GM12878 (cell line): ENCODE measurements around the gene AGBL4. TPM values are rescaled to one million over a fixed set of nuclear protein-coding genes. Genes with fewer than 3 reads are reported as not detected.

ENCODE experiments used
- ATAC-seq: fragments of 200-7000 bp; cut with Tn5 transposase; 3 replicates; pipeline ENCODE4 v1.9.1; 2020; ENCODE audit warnings: mild to moderate bottlenecking, moderate library complexity
- BruUV-seq: library from RNA; stranded (reverse); fragments of 400-500 nt; replicated peaks from 2 replicates; lab custom pipeline; 2021; lab: Mats Ljungman, UMichigan
- CTCF ChIA-PET: fragments of 300-600 bp; sonication (Branson Sonifier 250); formaldehyde crosslinking; extraction: SDS; loops from one replicate; lab custom pipeline; 2021; ENCODE audit warnings: inconsistent platforms; lab: Yijun Ruan, JAX
- POLR2A ChIA-PET: fragments of 350-600 bp; formaldehyde crosslinking; extraction: SDS; loops from one replicate; lab custom pipeline; 2021; ENCODE audit warnings: inconsistent platforms; lab: Charles Lee
- RAD21 ChIA-PET: fragments of 300-600 bp; sonication (Branson Sonifier 250); formaldehyde crosslinking; loops from one replicate; lab custom pipeline; 2023; ENCODE audit warnings: antibody characterized with exemption; ENCODE audit not compliant: unreplicated experiment; lab: Charles Lee
- SMC1A ChIA-PET: fragments of 300-600 bp; sonication (Branson Sonifier 250); formaldehyde crosslinking; loops from one replicate; lab custom pipeline; 2023; ENCODE audit not compliant: unreplicated experiment, uncharacterized antibody; lab: Charles Lee
- DNase-seq: peaks from one replicate; pipeline ENCODE4 v3.0.0-alpha.2; 2011; ENCODE audit warnings: low read depth, low spot score
- FAIRE-seq: peaks from 3 replicates; lab custom pipeline; 2011; peaks lifted over from hg19 to GRCh38; lab: Jason Lieb, UNC
- H2AFZ ChIP-seq: 2 replicates; pipeline ENCODE4 v1.6.0; 2011; ENCODE audit warnings: low read depth, low read length, control low read depth; ENCODE audit not compliant: control insufficient read depth
- H3K27ac ChIP-seq: 2 replicates; pipeline ENCODE4 v1.5.1; 2011; ENCODE audit warnings: control low read depth; ENCODE audit not compliant: control insufficient read depth, insufficient read depth
- H3K27me3 ChIP-seq, 2 experiments: replicated peaks in 1 of 2; 2 replicates each; pipeline versions ENCODE4 v1.6.0 to v1.6.1; 2011; ENCODE audit warnings: low read length in 1 of 2; ENCODE audit not compliant: control insufficient read depth in 2 of 2, insufficient read depth in 2 of 2
- H3K36me3 ChIP-seq, 2 experiments: 2 replicates each; pipeline ENCODE4 v1.5.1; 2011; ENCODE audit warnings: low read length in 1 of 2; ENCODE audit not compliant: control insufficient read depth in 2 of 2, insufficient read depth in 2 of 2
- H3K4me1 ChIP-seq: 2 replicates; pipeline ENCODE4 v1.6.1; 2011; ENCODE audit warnings: mild to moderate bottlenecking, low read length, moderate library complexity, mixed read lengths; ENCODE audit not compliant: control insufficient read depth, insufficient read depth
- H3K4me2 ChIP-seq: 2 replicates; pipeline ENCODE4 v1.6.0; 2011; ENCODE audit warnings: control low read depth; ENCODE audit not compliant: control insufficient read depth, insufficient read depth
- H3K4me3 ChIP-seq: fragments of 200-600 bp; sonication (generic); 2 replicates; pipeline ENCODE4 v1.5.1; 2016
- H3K79me2 ChIP-seq: 2 replicates; pipeline ENCODE4 v1.6.0; 2011; ENCODE audit warnings: low read length; ENCODE audit not compliant: control insufficient read depth, insufficient read depth
- H3K9ac ChIP-seq: 2 replicates; pipeline ENCODE4 v1.8.0; 2011; ENCODE audit warnings: low read length, control low read depth, mixed read lengths; ENCODE audit not compliant: control insufficient read depth, insufficient read depth
- H3K9me3 ChIP-seq: replicated peaks from 3 replicates; pipeline ENCODE4 v1.5.1; 2011; ENCODE audit warnings: mild to moderate bottlenecking, low read length; ENCODE audit not compliant: control insufficient read depth, insufficient read depth
- H4K20me1 ChIP-seq: 2 replicates; pipeline ENCODE4 v1.6.0; 2011; ENCODE audit not compliant: control insufficient read depth, insufficient read depth
- CHD1 ChIP-seq: IDR thresholded peaks from 2 replicates; pipeline ENCODE4 v1.6.1; 2012; ENCODE audit warnings: low read depth, low read length, improper control_type of control experiment
- CREB1 ChIP-seq: IDR thresholded peaks from 2 replicates; pipeline ENCODE4 v1.6.1; 2012; ENCODE audit warnings: low read depth, mild to moderate bottlenecking, inconsistent platforms
- IKZF2 ChIP-seq, 2 experiments: fragments of 450-650 bp; IDR thresholded peaks; 2 replicates each; pipeline ENCODE4 v1.6.1; 2017; ENCODE audit warnings: mild to moderate bottlenecking in 2 of 2, moderate library complexity in 2 of 2
- MYB ChIP-seq: fragments of 150-350 bp; IDR thresholded peaks from 2 replicates; pipeline ENCODE4 v1.6.1; 2014; ENCODE audit warnings: mild to moderate bottlenecking, low read depth, low read length, borderline replicate concordance
- NR2C1 ChIP-seq: fragments of 450-650 bp; IDR thresholded peaks from 2 replicates; pipeline ENCODE4 v1.6.1; 2017; ENCODE audit warnings: antibody characterized with exemption, mild to moderate bottlenecking, moderate library complexity
- RFX5 ChIP-seq: IDR thresholded peaks from 2 replicates; pipeline ENCODE4 v1.6.1; 2011; ENCODE audit warnings: low read depth, low read length, improper control_type of control experiment
- RUNX3 ChIP-seq: IDR thresholded peaks from 2 replicates; pipeline ENCODE4 v1.6.1; 2012; ENCODE audit warnings: low read length, inconsistent platforms
- STAT1 ChIP-seq: fragments of 450-650 bp; conservative IDR thresholded peaks from 2 replicates; pipeline ENCODE4 v1.6.1; 2014; ENCODE audit warnings: antibody characterized with exemption, mild to moderate bottlenecking
- STAT3 ChIP-seq: IDR thresholded peaks from 2 replicates; pipeline ENCODE4 v1.6.1; 2011; ENCODE audit warnings: low read depth, low read length, improper control_type of control experiment
- WGBS: methylation state at CpG from one replicate; pipeline ENCODE4 v1.1.6; 2016; ENCODE audit warnings: low lambda C conversion rate; ENCODE audit not compliant: insufficient replicate concordance, insufficient coverage; ENCODE audit errors: missing lambda C conversion rate; 5-methylcytosine and 5-hydroxymethylcytosine counted together
- in situ Hi-C: fragments of 300-500 bp; cut with MboI; formaldehyde crosslinking; loops from 9 replicates; pipeline ENCODE4 v1.14.3; 2018; ENCODE audit warnings: mixed read lengths
- intact Hi-C: fragments of 100-400 bp; cut with micrococcal nuclease; formaldehyde crosslinking; loops from one replicate; pipeline ENCODE4 v1.14.2; 2022; ENCODE audit not compliant: unreplicated experiment
- polyA plus RNA-seq, 11 experiments: library from polyadenylated mRNA; depleted of rRNA in 4 of 11; unstranded in 6 of 11; stranded (reverse) in 5 of 11; fragments of >200 nt; fragmentation: Nextera tagmentation in 4 of 11; fragmentation: Illumina TruSeq in 1 of 11; extraction: Ambion mirVana in 4 of 11; extraction: Trizol in 1 of 11; gene quantifications; 1 replicate in 1 of 11; 2 replicates in 10 of 11; pipeline versions ENCODE4 v1.2.1 to v1.2.3, GENCODE V29; 2011 to 2016; ENCODE audit warnings: inconsistent platforms in 2 of 11, missing spikeins in 2 of 11, low read depth in 1 of 11
- total RNA-seq, 4 experiments: library from RNA; depleted of rRNA in 3 of 4; stranded (reverse); fragments of >200 nt in 3 of 4; fragmentation: Illumina TruSeq in 1 of 4; extraction: Trizol in 1 of 4; gene quantifications; 2 replicates each; pipeline versions ENCODE4 v1.2.1 to v1.2.3, GENCODE V29; 2013 to 2021
- TF ChIP-seq, protein P1 (sequence below): IDR thresholded peaks from 2 replicates; pipeline ENCODE4 v1.6.1; 2012; ENCODE audit warnings: low read depth, low read length, improper control_type of control experiment
- TF ChIP-seq, protein P2 (sequence below): fragments of 450-650 bp; IDR thresholded peaks from 2 replicates; pipeline ENCODE4 v1.6.1; 2017; ENCODE audit warnings: antibody characterized with exemption, mild to moderate bottlenecking, moderate library complexity
- TF ChIP-seq, protein P3 (sequence below): fragments of 450-650 bp; formaldehyde crosslinking; IDR thresholded peaks from 2 replicates; pipeline ENCODE4 v1.5.0; 2022; ENCODE audit warnings: mild to moderate bottlenecking, missing genetic modification characterization
- TF ChIP-seq, protein P4 (sequence below): fragments of 450-650 bp; formaldehyde crosslinking; IDR thresholded peaks from 2 replicates; pipeline ENCODE4 v1.4.0; 2020; ENCODE audit warnings: mild to moderate bottlenecking, moderate library complexity

Gene AGBL4
- total and polyA plus RNA-seq, 10 of the 15 experiments (the other 5 are each of a cell fraction or from before 2014, with no cell fraction given) = 0.31 TPM; not detected in 9

DNA sequence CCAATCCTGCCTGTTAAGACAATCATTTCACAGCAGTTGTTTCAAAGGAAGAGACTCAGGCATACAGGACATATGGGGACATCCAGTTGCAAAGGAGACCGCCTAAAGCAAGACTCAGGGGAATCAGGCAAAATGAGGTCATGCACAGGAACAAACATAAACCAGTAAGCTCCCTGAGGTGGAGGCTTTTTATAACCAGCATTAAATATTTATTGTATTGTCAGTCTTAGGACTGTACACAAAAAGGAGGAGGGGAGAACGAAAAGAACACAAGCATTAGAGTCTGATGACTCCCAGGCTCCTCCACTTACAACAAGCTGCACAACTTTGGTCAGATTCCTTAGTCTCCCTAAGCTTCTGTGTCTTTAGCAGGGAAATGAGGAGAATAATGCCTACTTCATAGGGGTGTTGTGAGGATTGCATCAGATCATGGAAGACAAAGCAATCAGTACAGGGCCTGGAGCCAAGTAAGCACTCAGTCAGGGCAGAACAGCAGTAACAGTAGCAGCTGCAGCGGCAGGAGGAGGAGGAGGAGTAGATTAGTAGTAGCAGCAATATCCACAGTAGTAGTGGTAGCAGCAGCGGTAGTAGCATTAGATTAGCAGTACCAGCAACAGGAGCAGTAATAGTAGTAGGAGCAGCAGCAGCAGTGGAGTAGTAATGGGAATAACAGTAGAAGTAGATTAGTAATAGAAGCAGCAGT is 1497.6 kb downstream of the AGBL4 start:
- Histone ChIP-seq H3K27ac (no peak overlapping the region), H3K9ac (no peak overlapping the region), H3K36me3 (no peaks in the 10 kb centered on the region), H3K27me3 (no peaks in the 10 kb centered on the region), H3K79me2 (no peaks in the 10 kb centered on the region), H2AFZ (no peak overlapping the region), H3K4me1 (no peaks in the 10 kb centered on the region), H3K4me2 (no peak overlapping the region), H3K9me3 (no peaks in the 10 kb centered on the region), H4K20me1 (no peaks in the 10 kb centered on the region), H3K4me3 (no peak overlapping the region)
- ChIA-PET SMC1A (no interaction called here), RAD21 (no interaction called here), POLR2A (no interaction called here), CTCF (interaction anchor here (1.4 kb wide), 1 partner anchor 8 kb away, joined by 3 read pairs; no protein-coding TSS in a partner anchor)
- intact Hi-C loops (no loop called here), in situ Hi-C loops (no loop called here)
- FAIRE-seq (no peak), DNase-seq (no peak), ATAC-seq (no peak)
- BruUV-seq = no TSS peak
- 20% methylated on average over 4 of the region's 4 CpGs for WGBS
- TF ChIP-seq, protein P1, sequence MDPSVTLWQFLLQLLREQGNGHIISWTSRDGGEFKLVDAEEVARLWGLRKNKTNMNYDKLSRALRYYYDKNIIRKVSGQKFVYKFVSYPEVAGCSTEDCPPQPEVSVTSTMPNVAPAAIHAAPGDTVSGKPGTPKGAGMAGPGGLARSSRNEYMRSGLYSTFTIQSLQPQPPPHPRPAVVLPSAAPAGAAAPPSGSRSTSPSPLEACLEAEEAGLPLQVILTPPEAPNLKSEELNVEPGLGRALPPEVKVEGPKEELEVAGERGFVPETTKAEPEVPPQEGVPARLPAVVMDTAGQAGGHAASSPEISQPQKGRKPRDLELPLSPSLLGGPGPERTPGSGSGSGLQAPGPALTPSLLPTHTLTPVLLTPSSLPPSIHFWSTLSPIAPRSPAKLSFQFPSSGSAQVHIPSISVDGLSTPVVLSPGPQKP = no peak
- TF ChIP-seq, protein P2, sequence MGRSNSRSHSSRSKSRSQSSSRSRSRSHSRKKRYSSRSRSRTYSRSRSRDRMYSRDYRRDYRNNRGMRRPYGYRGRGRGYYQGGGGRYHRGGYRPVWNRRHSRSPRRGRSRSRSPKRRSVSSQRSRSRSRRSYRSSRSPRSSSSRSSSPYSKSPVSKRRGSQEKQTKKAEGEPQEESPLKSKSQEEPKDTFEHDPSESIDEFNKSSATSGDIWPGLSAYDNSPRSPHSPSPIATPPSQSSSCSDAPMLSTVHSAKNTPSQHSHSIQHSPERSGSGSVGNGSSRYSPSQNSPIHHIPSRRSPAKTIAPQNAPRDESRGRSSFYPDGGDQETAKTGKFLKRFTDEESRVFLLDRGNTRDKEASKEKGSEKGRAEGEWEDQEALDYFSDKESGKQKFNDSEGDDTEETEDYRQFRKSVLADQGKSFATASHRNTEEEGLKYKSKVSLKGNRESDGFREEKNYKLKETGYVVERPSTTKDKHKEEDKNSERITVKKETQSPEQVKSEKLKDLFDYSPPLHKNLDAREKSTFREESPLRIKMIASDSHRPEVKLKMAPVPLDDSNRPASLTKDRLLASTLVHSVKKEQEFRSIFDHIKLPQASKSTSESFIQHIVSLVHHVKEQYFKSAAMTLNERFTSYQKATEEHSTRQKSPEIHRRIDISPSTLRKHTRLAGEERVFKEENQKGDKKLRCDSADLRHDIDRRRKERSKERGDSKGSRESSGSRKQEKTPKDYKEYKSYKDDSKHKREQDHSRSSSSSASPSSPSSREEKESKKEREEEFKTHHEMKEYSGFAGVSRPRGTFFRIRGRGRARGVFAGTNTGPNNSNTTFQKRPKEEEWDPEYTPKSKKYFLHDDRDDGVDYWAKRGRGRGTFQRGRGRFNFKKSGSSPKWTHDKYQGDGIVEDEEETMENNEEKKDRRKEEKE = no peak
- TF ChIP-seq STAT3 (no peak), RFX5 (no peak), IKZF2 (IDR thresholded peaks at IDR 0.05) (no peak), STAT1 (no peak), RUNX3 (no peak), MYB (no peak), CREB1 (no peak), NR2C1 (no peak), CHD1 (no peak)
- TF ChIP-seq, protein P3, sequence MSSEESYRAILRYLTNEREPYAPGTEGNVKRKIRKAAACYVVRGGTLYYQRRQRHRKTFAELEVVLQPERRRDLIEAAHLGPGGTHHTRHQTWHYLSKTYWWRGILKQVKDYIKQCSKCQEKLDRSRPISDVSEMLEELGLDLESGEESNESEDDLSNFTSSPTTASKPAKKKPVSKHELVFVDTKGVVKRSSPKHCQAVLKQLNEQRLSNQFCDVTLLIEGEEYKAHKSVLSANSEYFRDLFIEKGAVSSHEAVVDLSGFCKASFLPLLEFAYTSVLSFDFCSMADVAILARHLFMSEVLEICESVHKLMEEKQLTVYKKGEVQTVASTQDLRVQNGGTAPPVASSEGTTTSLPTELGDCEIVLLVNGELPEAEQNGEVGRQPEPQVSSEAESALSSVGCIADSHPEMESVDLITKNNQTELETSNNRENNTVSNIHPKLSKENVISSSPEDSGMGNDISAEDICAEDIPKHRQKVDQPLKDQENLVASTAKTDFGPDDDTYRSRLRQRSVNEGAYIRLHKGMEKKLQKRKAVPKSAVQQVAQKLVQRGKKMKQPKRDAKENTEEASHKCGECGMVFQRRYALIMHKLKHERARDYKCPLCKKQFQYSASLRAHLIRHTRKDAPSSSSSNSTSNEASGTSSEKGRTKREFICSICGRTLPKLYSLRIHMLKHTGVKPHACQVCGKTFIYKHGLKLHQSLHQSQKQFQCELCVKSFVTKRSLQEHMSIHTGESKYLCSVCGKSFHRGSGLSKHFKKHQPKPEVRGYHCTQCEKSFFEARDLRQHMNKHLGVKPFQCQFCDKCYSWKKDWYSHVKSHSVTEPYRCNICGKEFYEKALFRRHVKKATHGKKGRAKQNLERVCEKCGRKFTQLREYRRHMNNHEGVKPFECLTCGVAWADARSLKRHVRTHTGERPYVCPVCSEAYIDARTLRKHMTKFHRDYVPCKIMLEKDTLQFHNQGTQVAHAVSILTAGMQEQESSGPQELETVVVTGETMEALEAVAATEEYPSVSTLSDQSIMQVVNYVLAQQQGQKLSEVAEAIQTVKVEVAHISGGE (CRISPR knock-in tag) = no peak
- TF ChIP-seq, protein P4, sequence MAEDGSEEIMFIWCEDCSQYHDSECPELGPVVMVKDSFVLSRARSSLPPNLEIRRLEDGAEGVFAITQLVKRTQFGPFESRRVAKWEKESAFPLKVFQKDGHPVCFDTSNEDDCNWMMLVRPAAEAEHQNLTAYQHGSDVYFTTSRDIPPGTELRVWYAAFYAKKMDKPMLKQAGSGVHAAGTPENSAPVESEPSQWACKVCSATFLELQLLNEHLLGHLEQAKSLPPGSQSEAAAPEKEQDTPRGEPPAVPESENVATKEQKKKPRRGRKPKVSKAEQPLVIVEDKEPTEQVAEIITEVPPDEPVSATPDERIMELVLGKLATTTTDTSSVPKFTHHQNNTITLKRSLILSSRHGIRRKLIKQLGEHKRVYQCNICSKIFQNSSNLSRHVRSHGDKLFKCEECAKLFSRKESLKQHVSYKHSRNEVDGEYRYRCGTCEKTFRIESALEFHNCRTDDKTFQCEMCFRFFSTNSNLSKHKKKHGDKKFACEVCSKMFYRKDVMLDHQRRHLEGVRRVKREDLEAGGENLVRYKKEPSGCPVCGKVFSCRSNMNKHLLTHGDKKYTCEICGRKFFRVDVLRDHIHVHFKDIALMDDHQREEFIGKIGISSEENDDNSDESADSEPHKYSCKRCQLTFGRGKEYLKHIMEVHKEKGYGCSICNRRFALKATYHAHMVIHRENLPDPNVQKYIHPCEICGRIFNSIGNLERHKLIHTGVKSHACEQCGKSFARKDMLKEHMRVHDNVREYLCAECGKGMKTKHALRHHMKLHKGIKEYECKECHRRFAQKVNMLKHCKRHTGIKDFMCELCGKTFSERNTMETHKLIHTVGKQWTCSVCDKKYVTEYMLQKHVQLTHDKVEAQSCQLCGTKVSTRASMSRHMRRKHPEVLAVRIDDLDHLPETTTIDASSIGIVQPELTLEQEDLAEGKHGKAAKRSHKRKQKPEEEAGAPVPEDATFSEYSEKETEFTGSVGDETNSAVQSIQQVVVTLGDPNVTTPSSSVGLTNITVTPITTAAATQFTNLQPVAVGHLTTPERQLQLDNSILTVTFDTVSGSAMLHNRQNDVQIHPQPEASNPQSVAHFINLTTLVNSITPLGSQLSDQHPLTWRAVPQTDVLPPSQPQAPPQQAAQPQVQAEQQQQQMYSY (CRISPR knock-in tag) = no peak
